Measurements from ENCODE around the gene TRABD2B. TPM values are rescaled to one million over a fixed set of nuclear protein-coding genes. Genes with fewer than 3 reads are reported as not detected.
A peak's percentile ranks its signal among the peaks of the same experiment; 100 is the strongest.

The TRABD2B gene
- total and polyA plus RNA-seq, 2 donors from 2014 or later, result 19.8 to 62.0 TPM

- Histone ChIP-seq H3K9me3 (ENCODE audit: control insufficient read depth in 2 of 3, insufficient read depth in 1 of 3, low read length in 3 of 3) (no peaks in the 10 kb centered on the region), H3K27me3 (ENCODE audit: control insufficient read depth, insufficient read depth, low read length) (no peaks in the 10 kb centered on the region), H3K4me3 (ENCODE audit: low read length in 3 of 3) (no peak overlapping the region), H3K9ac (ENCODE audit: low read length in 3 of 3) (no peak overlapping the region), H3K4me1 (ENCODE audit: control insufficient read depth in 2 of 3, insufficient read depth in 2 of 3, low read depth in 1 of 3, low read length in 3 of 3) (peaks cover 0 to 5% (median 3%) of the 10 kb centered on the region in 3 donors), H3K27ac (ENCODE audit: low read depth in 2 of 2, low read length in 2 of 2) (no peak overlapping the region), H3K36me3 (ENCODE audit: control insufficient read depth in 2 of 3, insufficient read depth in 3 of 3, low read length in 3 of 3) (peaks cover 0 to 22% (median 11%) of the 10 kb centered on the region in 3 donors)
- no peak for FAIRE-seq
- no peak for TF ChIP-seq CTCF (IDR thresholded peaks at IDR 0.05; ENCODE audit: borderline replicate concordance, extremely low read depth, insufficient read depth)
- intact Hi-C loops (cut with DNase I), result no loop called here
- peak in 1 of 5 donors; percentile 34 for DNase-seq
These were observed 211.5 kb downstream of the TRABD2B start for GRCh38 chr1:47785561-47786271.

DNA sequence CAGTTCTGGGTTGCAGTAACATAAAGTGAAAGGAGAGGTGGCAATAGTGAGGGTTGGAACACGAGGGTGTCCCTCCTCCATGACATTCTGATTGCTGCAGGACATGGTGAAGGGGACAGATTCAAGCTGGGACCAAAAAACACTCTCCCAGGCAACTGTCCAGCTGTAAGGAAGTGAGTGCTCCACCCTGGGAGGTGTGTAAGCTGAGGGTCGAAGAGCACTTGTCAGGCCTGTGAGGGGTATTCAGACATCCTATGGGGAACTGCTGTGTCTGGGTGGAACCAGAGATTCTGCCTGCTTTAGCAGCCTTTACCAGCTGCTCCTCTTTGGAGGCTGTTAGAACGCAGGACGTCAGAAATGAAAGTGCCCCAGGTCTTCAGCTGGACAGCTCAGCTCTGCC is 212.1 kb downstream of the TRABD2B start:
- H3K27ac ChIP-seq (ENCODE audit: low read depth in 2 of 2, low read length in 2 of 2), result no peak overlapping the region
- FAIRE-seq, result no peak
- intact Hi-C loops (cut with DNase I), result no loop called here
- H3K27me3 ChIP-seq (ENCODE audit: control insufficient read depth, insufficient read depth, low read length), result no peaks in the 10 kb centered on the region
- H3K9ac ChIP-seq (ENCODE audit: low read length in 3 of 3), result no peak overlapping the region
- H3K4me3 ChIP-seq (ENCODE audit: low read length in 3 of 3), result no peak overlapping the region
- TF ChIP-seq CTCF (IDR thresholded peaks at IDR 0.05; ENCODE audit: borderline replicate concordance, extremely low read depth, insufficient read depth), result no peak
- H3K9me3 ChIP-seq (ENCODE audit: control insufficient read depth in 2 of 3, insufficient read depth in 1 of 3, low read length in 3 of 3), result no peaks in the 10 kb centered on the region
- DNase-seq, result no peak
- peaks cover 0 to 5% (median 3%) of the 10 kb centered on the region in 3 donors for H3K4me1 ChIP-seq (ENCODE audit: control insufficient read depth in 2 of 3, insufficient read depth in 2 of 3, low read depth in 1 of 3, low read length in 3 of 3)
- H3K36me3 ChIP-seq (ENCODE audit: control insufficient read depth in 2 of 3, insufficient read depth in 3 of 3, low read length in 3 of 3), result peaks cover 0 to 18% (median 11%) of the 10 kb centered on the region in 3 donors

GRCh38 chr1:47784497-47784822 is 212.7 kb downstream of the TRABD2B start:
- no peak overlapping the region for H3K27ac ChIP-seq (ENCODE audit: low read depth in 2 of 2, low read length in 2 of 2)
- H3K27me3 ChIP-seq (ENCODE audit: control insufficient read depth, insufficient read depth, low read length), result no peaks in the 10 kb centered on the region
- H3K4me1 ChIP-seq (ENCODE audit: control insufficient read depth in 2 of 3, insufficient read depth in 2 of 3, low read depth in 1 of 3, low read length in 3 of 3), result peaks cover 0 to 5% (median 3%) of the 10 kb centered on the region in 3 donors
- H3K36me3 ChIP-seq (ENCODE audit: control insufficient read depth in 2 of 3, insufficient read depth in 3 of 3, low read length in 3 of 3), result peaks cover 0 to 18% (median 11%) of the 10 kb centered on the region in 3 donors
- H3K4me3 ChIP-seq (ENCODE audit: low read length in 3 of 3), result no peak overlapping the region
- no peak for TF ChIP-seq CTCF (IDR thresholded peaks at IDR 0.05; ENCODE audit: borderline replicate concordance, extremely low read depth, insufficient read depth)
- H3K9ac ChIP-seq (ENCODE audit: low read length in 3 of 3), result no peak overlapping the region
- no peak for DNase-seq
- intact Hi-C loops (cut with DNase I), result no loop called here
- no peak for FAIRE-seq
- no peaks in the 10 kb centered on the region for H3K9me3 ChIP-seq (ENCODE audit: control insufficient read depth in 2 of 3, insufficient read depth in 1 of 3, low read length in 3 of 3)

Measured in kidney (tissue), 14 donors.